MG63 (cell line): Measurements from ENCODE around the gene NOL11. TPM values are rescaled to one million over a fixed set of nuclear protein-coding genes. Genes with fewer than 3 reads are reported as not detected.

ENCODE experiments used
- DNase-seq: peaks from one replicate; pipeline ENCODE4 v3.0.0-alpha.2; 2020
- H3K27me3 ChIP-seq: fragments of 250-450 bp; sonication (Bioruptor Pico); 2 replicates; pipeline ENCODE4 v1.5.1; 2020; ENCODE audit warnings: mild to moderate bottlenecking, moderate library complexity
- H3K36me3 ChIP-seq: fragments of 250-450 bp; sonication (Bioruptor Pico); 2 replicates; pipeline ENCODE4 v1.5.1; 2020; ENCODE audit warnings: mild to moderate bottlenecking, moderate library complexity
- H3K4me3 ChIP-seq: fragments of 250-450 bp; sonication (Bioruptor Pico); 2 replicates; pipeline ENCODE4 v1.5.1; 2020; ENCODE audit warnings: mild to moderate bottlenecking, moderate library complexity
- H3K9me3 ChIP-seq: fragments of 250-450 bp; sonication (Bioruptor Pico); 2 replicates; pipeline ENCODE4 v1.5.1; 2020; ENCODE audit warnings: mild to moderate bottlenecking, moderate library complexity
- total RNA-seq: library from RNA; depleted of rRNA; stranded (reverse); fragments of >200 nt; shearing (Covaris generic); gene quantifications from 2 replicates; pipeline ENCODE4 v1.2.3, GENCODE V29; 2014; ENCODE audit warnings: low replicate concordance; rRNA removed

NOL11 gene
- total RNA-seq = 124 and 125 TPM in 2 replicates

DNA sequence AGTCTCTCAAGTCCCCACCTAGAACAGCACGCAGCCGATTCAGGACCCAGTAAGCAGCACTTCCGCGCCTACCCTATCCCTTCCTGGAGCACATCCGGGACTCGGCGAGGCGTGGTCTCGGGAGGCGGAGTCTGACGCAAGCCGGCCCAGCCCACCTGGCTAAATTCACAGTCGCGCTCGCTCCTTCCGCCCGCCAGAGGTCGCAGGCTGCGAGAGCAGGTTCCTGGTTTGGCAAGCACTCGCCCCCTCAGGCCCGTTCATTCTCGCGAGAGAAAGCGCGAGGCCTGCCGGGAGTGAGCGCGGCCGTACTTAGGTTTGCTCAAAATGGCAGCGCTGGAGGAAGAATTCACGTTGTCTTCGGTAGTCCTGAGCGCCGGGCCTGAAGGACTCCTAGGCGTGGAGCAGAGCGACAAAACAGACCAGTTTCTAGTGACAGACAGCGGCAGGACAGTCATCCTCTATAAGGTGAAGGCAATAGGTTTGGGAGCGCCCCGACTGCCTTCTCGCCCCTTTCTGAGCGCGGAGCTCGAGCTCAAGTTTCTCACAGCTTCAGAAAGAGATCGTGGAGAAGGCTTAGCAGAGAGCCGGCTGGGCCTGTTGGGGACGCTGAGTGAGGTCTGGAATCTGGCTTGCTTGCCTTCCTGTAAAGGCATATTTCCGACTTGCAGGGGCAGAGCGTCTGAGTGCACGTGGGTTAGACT is at the start of gene NOL11:
Gene NOL11 (plus strand): TSS at position 313 of the 701 bp plus-strand sequence. CDS start 12 bp downstream, at position 325.
- H3K4me3 ChIP-seq = peak within 1 kb of the TSS; percentile 98
- no peaks in the 10 kb centered on the region; the same call in 1 of the 2 replicates for H3K9me3 ChIP-seq
- peaks cover 38% of the 10 kb centered on the region for H3K36me3 ChIP-seq
- peak; percentile 96 for DNase-seq
- H3K27me3 ChIP-seq = no peaks in the 10 kb centered on the region

- H3K36me3 ChIP-seq = no peaks in the 10 kb centered on the region
- H3K4me3 ChIP-seq = no peak overlapping the region
- H3K9me3 ChIP-seq = no peaks in the 10 kb centered on the region
- DNase-seq = no peak
- H3K27me3 ChIP-seq = no peaks in the 10 kb centered on the region
Observed at GRCh38 chr17:67671493-67671892, 46.2 kb upstream of the NOL11 start.

GRCh38 chr17:67672592-67673335 is 45.0 kb upstream of the NOL11 start:
- H3K4me3 ChIP-seq = no peak overlapping the region
- H3K27me3 ChIP-seq = no peaks in the 10 kb centered on the region
- no peaks in the 10 kb centered on the region for H3K9me3 ChIP-seq
- no peaks in the 10 kb centered on the region for H3K36me3 ChIP-seq
- DNase-seq = no peak

GRCh38 chr17:67675481-67675880 is 42.3 kb upstream of the NOL11 start:
- Histone ChIP-seq H3K27me3 (no peaks in the 10 kb centered on the region), H3K36me3 (no peaks in the 10 kb centered on the region), H3K4me3 (no peak overlapping the region), H3K9me3 (no peaks in the 10 kb centered on the region)
- no peak for DNase-seq

DNA sequence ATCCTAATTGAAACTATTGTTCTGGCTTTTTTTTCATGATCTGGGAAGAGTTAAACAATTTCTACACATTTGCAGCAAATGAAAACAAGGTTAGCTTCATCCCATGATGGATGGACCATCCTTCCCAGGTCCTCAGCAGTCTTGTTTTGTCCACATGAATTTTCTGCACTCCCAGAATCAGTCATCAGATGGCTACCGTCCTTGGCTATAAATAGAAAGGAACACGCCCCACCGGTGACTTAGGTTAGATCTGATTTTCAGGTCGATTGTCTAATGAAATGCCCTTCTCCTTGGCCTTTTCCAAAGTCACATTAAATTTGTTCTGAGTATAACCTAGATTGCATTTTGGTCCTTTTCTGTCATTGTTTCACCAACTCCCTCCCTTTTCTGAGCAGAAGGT is 41.4 kb upstream of the NOL11 start:
- Histone ChIP-seq H3K36me3 (no peaks in the 10 kb centered on the region), H3K4me3 (no peak overlapping the region), H3K9me3 (no peaks in the 10 kb centered on the region), H3K27me3 (no peaks in the 10 kb centered on the region)
- no peak for DNase-seq

DNA sequence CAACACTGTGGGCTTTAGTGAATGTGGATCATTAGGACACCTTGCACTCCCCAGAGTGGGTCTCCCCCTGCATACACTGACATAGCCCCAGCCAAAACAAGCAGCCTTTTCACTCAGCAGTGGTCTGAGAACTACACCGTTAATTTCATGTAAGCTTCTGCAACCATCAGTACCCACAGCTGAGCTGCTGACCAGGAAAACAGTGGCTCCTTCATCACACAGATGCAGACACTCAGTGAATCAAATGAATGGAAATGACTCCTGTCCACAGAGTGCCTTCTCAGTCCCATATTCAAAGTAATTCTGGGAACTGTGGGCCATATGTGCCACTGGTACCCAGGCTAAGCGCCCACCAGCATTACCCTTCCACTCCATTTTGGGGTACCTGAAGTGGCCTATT is 39.3 kb upstream of the NOL11 start:
- no peaks in the 10 kb centered on the region for H3K9me3 ChIP-seq
- H3K4me3 ChIP-seq = no peak overlapping the region
- no peaks in the 10 kb centered on the region; the same call in 1 of the 2 replicates for H3K27me3 ChIP-seq
- no peak for DNase-seq
- no peaks in the 10 kb centered on the region for H3K36me3 ChIP-seq

DNA sequence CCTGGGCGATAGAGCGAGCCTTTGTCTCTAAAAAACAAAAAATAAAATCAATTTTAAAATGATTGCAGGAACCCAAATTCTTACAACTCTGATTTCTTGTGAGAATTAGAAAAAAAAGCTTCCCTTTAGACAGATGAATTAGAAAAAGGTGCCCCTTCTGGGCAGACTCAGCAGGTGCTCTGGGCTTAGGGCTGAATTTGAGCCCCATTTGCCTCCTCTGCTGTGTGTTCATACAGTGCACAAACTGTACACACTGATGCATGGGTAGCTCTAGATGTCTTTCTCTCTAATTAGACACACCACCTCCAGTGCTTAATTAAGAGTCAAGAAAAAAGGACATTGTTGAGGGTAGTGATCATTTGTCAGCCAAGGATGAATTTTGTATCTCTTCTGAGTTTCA is 38.5 kb upstream of the NOL11 start:
- Histone ChIP-seq H3K9me3 (no peaks in the 10 kb centered on the region), H3K27me3 (no peaks in the 10 kb centered on the region; the same call in 1 of the 2 replicates), H3K36me3 (no peaks in the 10 kb centered on the region), H3K4me3 (no peak overlapping the region)
- no peak for DNase-seq

DNA sequence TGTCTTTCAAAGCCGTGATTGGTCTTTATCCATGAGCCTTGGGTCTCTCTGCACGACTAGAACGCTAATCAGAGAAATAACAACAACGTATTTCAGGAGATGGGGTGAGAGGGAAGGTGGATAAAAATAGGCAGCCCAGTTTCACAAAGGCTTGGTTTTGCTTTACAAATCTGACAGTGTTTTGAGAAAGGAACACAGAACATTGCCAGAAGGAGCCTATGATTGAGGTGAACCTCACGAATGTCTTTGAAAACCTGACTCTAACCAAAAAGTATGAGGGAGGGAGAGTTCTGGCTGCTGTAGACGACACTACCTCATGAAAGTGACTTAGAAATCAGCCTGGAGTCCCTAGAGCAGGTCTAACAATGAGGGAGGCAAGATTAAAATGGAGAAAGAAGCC is 38.0 kb upstream of the NOL11 start:
- DNase-seq = no peak
- no peaks in the 10 kb centered on the region; the same call in 1 of the 2 replicates for H3K27me3 ChIP-seq
- no peaks in the 10 kb centered on the region for H3K36me3 ChIP-seq
- no peak overlapping the region for H3K4me3 ChIP-seq
- H3K9me3 ChIP-seq = no peaks in the 10 kb centered on the region

- Histone ChIP-seq H3K4me3 (no peak overlapping the region), H3K9me3 (no peaks in the 10 kb centered on the region), H3K27me3 (peaks cover 5% of the 10 kb centered on the region; the same call in 1 of the 2 replicates), H3K36me3 (no peaks in the 10 kb centered on the region)
- no peak for DNase-seq
Observed at GRCh38 chr17:67680445-67681224, 37.1 kb upstream of the NOL11 start.

GRCh38 chr17:67682196-67682595 is 35.5 kb upstream of the NOL11 start:
- Histone ChIP-seq H3K9me3 (no peaks in the 10 kb centered on the region), H3K27me3 (peaks cover 6% of the 10 kb centered on the region), H3K4me3 (no peak overlapping the region), H3K36me3 (no peaks in the 10 kb centered on the region)
- DNase-seq = no peak

DNA sequence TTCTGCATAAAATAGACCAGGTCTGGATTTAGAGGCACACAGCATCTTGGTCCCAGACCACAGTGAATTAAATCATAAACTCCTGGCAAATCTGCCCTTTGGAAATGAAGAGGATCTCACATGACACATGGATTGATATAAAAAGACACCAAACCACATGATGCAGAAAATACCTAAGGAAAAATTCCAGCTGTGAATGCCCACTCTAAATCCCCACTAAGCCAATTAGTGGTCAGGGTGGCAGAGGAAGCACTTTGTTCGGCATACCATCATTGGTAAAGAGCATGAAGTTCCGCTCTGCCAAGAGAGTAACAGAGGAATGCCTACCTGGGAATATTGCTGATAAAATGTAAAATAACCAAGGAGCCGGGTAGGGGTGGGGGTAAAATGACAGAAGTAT is 32.4 kb upstream of the NOL11 start:
- no peaks in the 10 kb centered on the region for H3K9me3 ChIP-seq
- H3K27me3 ChIP-seq = peaks cover 8% of the 10 kb centered on the region
- no peak for DNase-seq
- H3K4me3 ChIP-seq = no peak overlapping the region
- no peaks in the 10 kb centered on the region for H3K36me3 ChIP-seq

- Histone ChIP-seq H3K4me3 (no peak overlapping the region), H3K36me3 (no peaks in the 10 kb centered on the region), H3K27me3 (peaks cover 8% of the 10 kb centered on the region), H3K9me3 (no peaks in the 10 kb centered on the region)
- DNase-seq = no peak
Observed at GRCh38 chr17:67686241-67686640, 31.5 kb upstream of the NOL11 start.

GRCh38 chr17:67687511-67687910 is 30.2 kb upstream of the NOL11 start:
- H3K27me3 ChIP-seq = peaks cover 8% of the 10 kb centered on the region
- H3K9me3 ChIP-seq = no peaks in the 10 kb centered on the region
- no peaks in the 10 kb centered on the region for H3K36me3 ChIP-seq
- no peak for DNase-seq
- H3K4me3 ChIP-seq = no peak overlapping the region

DNA sequence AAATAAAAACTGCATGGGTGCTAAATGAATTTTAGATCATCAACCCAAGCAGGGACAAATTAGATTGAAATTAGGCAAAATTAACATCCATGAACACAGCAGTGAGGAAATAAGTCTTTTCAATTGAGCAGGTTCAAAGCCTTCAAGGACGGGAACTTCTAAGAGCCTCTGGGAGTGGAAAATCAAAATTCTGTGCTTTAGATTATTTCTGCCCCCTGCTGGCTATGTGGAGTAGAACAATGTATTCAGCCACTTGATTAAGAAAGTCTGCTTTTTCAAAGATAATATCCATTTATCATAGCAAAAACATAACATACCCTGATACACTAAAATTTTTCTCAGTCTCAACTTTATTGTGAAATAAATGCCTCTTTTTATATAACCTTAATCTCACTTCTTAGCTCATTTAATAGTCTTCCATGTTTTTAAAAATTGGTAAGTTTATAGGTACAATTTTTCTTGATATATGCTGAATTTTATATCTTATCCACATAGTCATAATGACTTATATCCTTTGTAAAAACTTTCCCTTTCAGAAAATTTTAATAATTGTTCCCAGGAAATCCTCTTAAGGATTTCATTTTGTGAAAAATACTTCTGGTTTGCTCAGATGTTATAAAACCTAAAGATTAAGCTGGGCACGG is 28.1 kb upstream of the NOL11 start:
- H3K27me3 ChIP-seq = peaks cover 8% of the 10 kb centered on the region
- DNase-seq = no peak
- no peaks in the 10 kb centered on the region for H3K9me3 ChIP-seq
- no peaks in the 10 kb centered on the region for H3K36me3 ChIP-seq
- H3K4me3 ChIP-seq = no peak overlapping the region

- peaks cover 6% of the 10 kb centered on the region for H3K27me3 ChIP-seq
- H3K36me3 ChIP-seq = no peaks in the 10 kb centered on the region
- no peak overlapping the region for H3K4me3 ChIP-seq
- no peak for DNase-seq
- H3K9me3 ChIP-seq = no peaks in the 10 kb centered on the region
Observed at GRCh38 chr17:67693811-67694210, 23.9 kb upstream of the NOL11 start.

DNA sequence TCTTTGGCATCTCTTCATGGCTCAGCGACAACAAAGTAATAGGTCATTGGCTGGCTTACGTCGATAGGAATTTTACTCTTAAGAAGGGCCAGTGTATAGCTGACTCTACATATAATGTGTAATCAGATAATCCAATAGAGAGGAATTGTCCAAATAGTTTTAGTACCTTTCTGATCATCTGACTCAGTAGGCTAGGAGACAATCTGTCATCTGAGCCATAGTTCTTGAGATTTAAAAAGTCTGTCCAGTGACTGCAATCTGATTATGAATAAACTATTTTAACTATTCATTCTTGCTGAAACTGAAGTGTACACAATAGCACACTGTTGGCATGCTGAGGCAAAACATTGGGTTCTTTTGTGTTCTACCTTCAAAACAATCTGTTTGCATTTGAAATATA is 21.4 kb upstream of the NOL11 start:
- Histone ChIP-seq H3K9me3 (no peaks in the 10 kb centered on the region), H3K36me3 (no peaks in the 10 kb centered on the region), H3K27me3 (peaks cover 5% of the 10 kb centered on the region; the same call in 1 of the 2 replicates), H3K4me3 (no peak overlapping the region)
- DNase-seq = no peak
